Stimulated activated naive B cell treated with anti-CD40 and anti-IgM and Interleukin-4, amounts not matched to agents 10 μg/mL and 1 μg/mL and 100 μg/mL, for 72 hours (primary cell): ENCODE data around the gene FRMD8.
"Not testable (repeated sequence)": the region's sequence is repeated elsewhere in the genome, so short reads cannot be mapped to it uniquely, and the experiment has no call there.

ENCODE experiments used
- ATAC-seq, 2 donors: fragments of 150-1000 bp; cut with Tn5 transposase; replicated peaks; 2 replicates each; pipeline ENCODE4 v1.10.0; 2021; ENCODE audit warnings: moderate library complexity in 1 of 2
- DNase-seq: peaks from one replicate; pipeline ENCODE4 v3.0.0; 2021
- H3K27ac Mint-ChIP-seq: one replicate; pipeline ENCODE4 v1.8.0; 2022; ENCODE audit warnings: mild to moderate bottlenecking, mixed read lengths
- H3K27me3 Mint-ChIP-seq, 2 donors: one replicate each; pipeline ENCODE4 v1.8.0; 2022; ENCODE audit warnings: mixed read lengths in 2 of 2
- H3K36me3 Mint-ChIP-seq, 2 donors: one replicate each; pipeline ENCODE4 v1.8.0; 2022; ENCODE audit warnings: mixed read lengths in 2 of 2, mild to moderate bottlenecking in 1 of 2
- H3K4me1 Mint-ChIP-seq, 2 donors: one replicate each; pipeline ENCODE4 v1.8.0; 2022; ENCODE audit warnings: mixed read lengths in 2 of 2, mild to moderate bottlenecking in 1 of 2
- H3K4me3 Mint-ChIP-seq, 2 donors: one replicate each; pipeline ENCODE4 v1.8.0; 2022; ENCODE audit warnings: mild to moderate bottlenecking in 2 of 2, mixed read lengths in 2 of 2, moderate library complexity in 1 of 2
- H3K9me3 Mint-ChIP-seq, 2 donors: one replicate each; pipeline ENCODE4 v1.8.0; 2022; ENCODE audit warnings: mixed read lengths in 2 of 2, mild to moderate bottlenecking in 1 of 2

FRMD8 gene

GRCh38 chr11:65444314-65445051, 58.0 kb downstream of the FRMD8 start:
- ATAC-seq, result no peak
- H3K4me1 Mint-ChIP-seq, result peaks cover 61 to 97% of the 10 kb centered on the region in 2 donors
- peak overlapping the region; percentile 45 to 70 for H3K4me3 Mint-ChIP-seq
- no peak for DNase-seq
- peaks cover 0 to 2% of the 10 kb centered on the region in 2 donors for H3K9me3 Mint-ChIP-seq
- H3K27me3 Mint-ChIP-seq, result no peaks in the 10 kb centered on the region
- H3K36me3 Mint-ChIP-seq, result peaks cover 19 to 42% of the 10 kb centered on the region in 2 donors
- peak overlapping the region; percentile 97 for H3K27ac Mint-ChIP-seq

- ATAC-seq (no peak), DNase-seq (no peak)
- Mint-ChIP-seq H3K4me3 (peak overlapping the region in 1 of 2 donors; percentile 45), H3K4me1 (peaks cover 57 to 91% of the 10 kb centered on the region in 2 donors), H3K36me3 (peaks cover 17 to 36% of the 10 kb centered on the region in 2 donors), H3K27ac (peak overlapping the region; percentile 90), H3K27me3 (no peaks in the 10 kb centered on the region), H3K9me3 (peaks cover 0 to 2% of the 10 kb centered on the region in 2 donors)
Observed at GRCh38 chr11:65445101-65445603, 58.7 kb downstream of the FRMD8 start.

- H3K36me3 Mint-ChIP-seq, result peaks cover 16 to 34% of the 10 kb centered on the region in 2 donors
- H3K4me1 Mint-ChIP-seq, result peaks cover 53 to 84% of the 10 kb centered on the region in 2 donors
- H3K4me3 Mint-ChIP-seq, result peak overlapping the region; percentile 47 to 68
- ATAC-seq, result peak; percentile 5 to 15
- peaks cover 0 to 2% of the 10 kb centered on the region in 2 donors for H3K9me3 Mint-ChIP-seq
- H3K27ac Mint-ChIP-seq, result peak overlapping the region; percentile 85
- DNase-seq, result no peak
- no peaks in the 10 kb centered on the region for H3K27me3 Mint-ChIP-seq
Observed at GRCh38 chr11:65445604-65446445, 59.4 kb downstream of the FRMD8 start.

- no peaks in the 10 kb centered on the region for H3K27me3 Mint-ChIP-seq
- peaks cover 0 to 3% of the 10 kb centered on the region in 2 donors for H3K9me3 Mint-ChIP-seq
- no peak for DNase-seq
- peaks cover 48 to 77% of the 10 kb centered on the region in 2 donors for H3K4me1 Mint-ChIP-seq
- H3K4me3 Mint-ChIP-seq, result peak overlapping the region; percentile 47 to 68
- H3K27ac Mint-ChIP-seq, result peak overlapping the region; percentile 85
- ATAC-seq, result peak in 1 of 2 donors; percentile 0
- H3K36me3 Mint-ChIP-seq, result peaks cover 15 to 32% of the 10 kb centered on the region in 2 donors
Observed at GRCh38 chr11:65446446-65447277, 60.2 kb downstream of the FRMD8 start.

- ATAC-seq, result no peak
- H3K4me3 Mint-ChIP-seq, result no peak overlapping the region
Observed at GRCh38 chr11:65448074-65448417, 61.6 kb downstream of the FRMD8 start.

GRCh38 chr11:65448418-65449105, 62.1 kb downstream of the FRMD8 start:
- Mint-ChIP-seq H3K27ac (peak overlapping the region; percentile 42), H3K27me3 (no peaks in the 10 kb centered on the region), H3K4me1 (peaks cover 34 to 58% of the 10 kb centered on the region in 2 donors), H3K9me3 (peaks cover 0 to 3% of the 10 kb centered on the region in 2 donors), H3K36me3 (peaks cover 9 to 21% of the 10 kb centered on the region in 2 donors), H3K4me3 (no peak overlapping the region)
- peak; percentile 3 to 18 for ATAC-seq
- no peak for DNase-seq

More at GRCh38 chr11:65448074-65448417, 61.6 kb downstream of the FRMD8 start:
- H3K36me3 Mint-ChIP-seq, result peaks cover 12 to 25% of the 10 kb centered on the region in 2 donors
- peaks cover 39 to 63% of the 10 kb centered on the region in 2 donors for H3K4me1 Mint-ChIP-seq
- peak overlapping the region; percentile 42 for H3K27ac Mint-ChIP-seq
- DNase-seq, result no peak
- H3K9me3 Mint-ChIP-seq, result peaks cover 0 to 3% of the 10 kb centered on the region in 2 donors
- H3K27me3 Mint-ChIP-seq, result no peaks in the 10 kb centered on the region

GRCh38 chr11:65451301-65451700, 64.9 kb downstream of the FRMD8 start:
- not testable (repeated sequence) for H3K9me3 Mint-ChIP-seq, ATAC-seq, DNase-seq, H3K27ac Mint-ChIP-seq, H3K27me3 Mint-ChIP-seq, H3K4me3 Mint-ChIP-seq
- H3K36me3 Mint-ChIP-seq, result peaks cover 5 to 14% of the 10 kb centered on the region in 2 donors
- H3K4me1 Mint-ChIP-seq, result peaks cover 36 to 54% of the 10 kb centered on the region in 2 donors

- H3K27ac Mint-ChIP-seq, result peak overlapping the region; percentile 47
- H3K36me3 Mint-ChIP-seq, result peaks cover 5 to 15% of the 10 kb centered on the region in 2 donors
Observed at GRCh38 chr11:65452259-65452658, 65.8 kb downstream of the FRMD8 start.

GRCh38 chr11:65452806-65453490, 66.5 kb downstream of the FRMD8 start:
- Mint-ChIP-seq H3K36me3 (peaks cover 7 to 18% of the 10 kb centered on the region in 2 donors), H3K9me3 (peaks cover 0 to 3% of the 10 kb centered on the region in 2 donors), H3K4me3 (no peak overlapping the region), H3K27me3 (no peaks in the 10 kb centered on the region), H3K4me1 (peaks cover 37 to 52% of the 10 kb centered on the region in 2 donors), H3K27ac (no peak overlapping the region)
- ATAC-seq (no peak), DNase-seq (no peak)

More at GRCh38 chr11:65452259-65452658, 65.8 kb downstream of the FRMD8 start:
- not testable (repeated sequence) for H3K27me3 Mint-ChIP-seq, H3K9me3 Mint-ChIP-seq, DNase-seq, H3K4me3 Mint-ChIP-seq, ATAC-seq
- peaks cover 35 to 50% of the 10 kb centered on the region in 2 donors for H3K4me1 Mint-ChIP-seq

- Mint-ChIP-seq H3K36me3 (peaks cover 7 to 22% of the 10 kb centered on the region in 2 donors), H3K9me3 (peaks cover 0 to 3% of the 10 kb centered on the region in 2 donors), H3K4me1 (peaks cover 28 to 46% of the 10 kb centered on the region in 2 donors), H3K27me3 (no peaks in the 10 kb centered on the region), H3K27ac (peak overlapping the region; percentile 97), H3K4me3 (peak overlapping the region; percentile 95 to 99)
- DNase-seq (no peak), ATAC-seq (no peak)
Observed at GRCh38 chr11:65454311-65454695, 67.9 kb downstream of the FRMD8 start.

- DNase-seq (peak; percentile 74), ATAC-seq (peak; percentile 93 to 97)
- H3K9me3 Mint-ChIP-seq, result peaks cover 0 to 3% of the 10 kb centered on the region in 2 donors
- H3K4me1 Mint-ChIP-seq, result peaks cover 30 to 49% of the 10 kb centered on the region in 2 donors
- H3K27ac Mint-ChIP-seq, result peak overlapping the region; percentile 97
- H3K4me3 Mint-ChIP-seq, result peak overlapping the region; percentile 95 to 99
- no peaks in the 10 kb centered on the region for H3K27me3 Mint-ChIP-seq
- H3K36me3 Mint-ChIP-seq, result peaks cover 5 to 25% of the 10 kb centered on the region in 2 donors
Observed at GRCh38 chr11:65454696-65455456, 68.4 kb downstream of the FRMD8 start.

GRCh38 chr11:65456418-65456817, 70.0 kb downstream of the FRMD8 start:
- peak overlapping the region; percentile 80 for H3K27ac Mint-ChIP-seq
- H3K36me3 Mint-ChIP-seq, result peaks cover 2 to 22% of the 10 kb centered on the region in 2 donors
- no peaks in the 10 kb centered on the region for H3K27me3 Mint-ChIP-seq
- peak overlapping the region; percentile 63 to 73 for H3K4me3 Mint-ChIP-seq
- no peaks in the 10 kb centered on the region for H3K9me3 Mint-ChIP-seq
- no peak for DNase-seq
- H3K4me1 Mint-ChIP-seq, result peaks cover 33 to 54% of the 10 kb centered on the region in 2 donors
- ATAC-seq, result no peak
